OCI-LY7 (cell line): ENCODE results near the gene ECT2L. TPM values are rescaled to one million over a fixed set of nuclear protein-coding genes. Genes with fewer than 3 reads are reported as not detected.
A peak's percentile ranks its signal among the peaks of the same experiment; 100 is the strongest.

Source experiments
- BruUV-seq: library from RNA; stranded (reverse); fragments of 400-500 nt; replicated peaks from 2 replicates; lab custom pipeline; 2021; lab: Mats Ljungman, UMichigan
- CTCF ChIA-PET: fragments of 300-600 bp; sonication (Branson Sonifier 250); formaldehyde crosslinking; loops from one replicate; lab custom pipeline; 2022; ENCODE audit warnings: antibody characterized with exemption; ENCODE audit not compliant: unreplicated experiment; lab: Charles Lee
- POLR2A ChIA-PET: fragments of 300-600 bp; sonication (Branson Sonifier 250); formaldehyde crosslinking; loops from one replicate; lab custom pipeline; 2022; ENCODE audit warnings: antibody characterized with exemption; lab: Charles Lee
- DNase-seq: peaks from one replicate; pipeline ENCODE4 v3.0.0-alpha.2; 2015; ENCODE audit warnings: low spot score
- H2AFZ ChIP-seq: fragments of 200-600 bp; sonication (generic), shearing (Covaris generic); 2 replicates; pipeline ENCODE4 v1.6.1; 2014; ENCODE audit warnings: mild to moderate bottlenecking, antibody characterized with exemption, low read length, moderate library complexity
- H3K27ac ChIP-seq: fragments of 200-600 bp; sonication (generic); 2 replicates; pipeline ENCODE4 v1.5.1; 2014; ENCODE audit warnings: mixed run types, low read depth, mild to moderate bottlenecking, moderate library complexity, low read length, inconsistent platforms; ENCODE audit not compliant: poor library complexity, severe bottlenecking
- H3K36me3 ChIP-seq: fragments of 200-600 bp; sonication (generic); 2 replicates; pipeline ENCODE4 v1.6.1; 2014; ENCODE audit warnings: mild to moderate bottlenecking, antibody characterized with exemption, low read length, moderate library complexity, mixed read lengths; ENCODE audit not compliant: insufficient read depth
- H3K4me1 ChIP-seq: fragments of 200-600 bp; sonication (generic); 2 replicates; pipeline ENCODE4 v1.5.1; 2014; ENCODE audit warnings: mild to moderate bottlenecking, low read length; ENCODE audit not compliant: insufficient read depth, poor library complexity, severe bottlenecking
- H3K4me2 ChIP-seq: fragments of 200-600 bp; sonication (generic); 2 replicates; pipeline ENCODE4 v1.6.1; 2014; ENCODE audit warnings: mild to moderate bottlenecking, low read length
- H3K4me3 ChIP-seq: fragments of 200-600 bp; sonication (generic); 2 replicates; pipeline ENCODE4 v1.5.1; 2014; ENCODE audit warnings: mild to moderate bottlenecking, low read depth, low read length; ENCODE audit not compliant: poor library complexity, severe bottlenecking
- H3K79me2 ChIP-seq: fragments of 200-600 bp; sonication (generic); 2 replicates; pipeline ENCODE4 v1.6.1; 2016; ENCODE audit warnings: low read depth, mild to moderate bottlenecking, low read length, moderate library complexity, mixed read lengths; ENCODE audit not compliant: insufficient read depth
- H3K9me2 ChIP-seq: fragments of 200-600 bp; sonication (generic); 2 replicates; pipeline ENCODE4 v1.6.1; 2016; ENCODE audit warnings: mild to moderate bottlenecking, low read length, mixed read lengths; ENCODE audit not compliant: insufficient read depth
- H3K9me3 ChIP-seq: fragments of 200-600 bp; sonication (generic); 2 replicates; pipeline ENCODE4 v1.6.1; 2014; ENCODE audit warnings: mild to moderate bottlenecking, mixed run types, low read length, mixed read lengths
- H4K20me1 ChIP-seq: fragments of 200-600 bp; sonication (generic); 2 replicates; pipeline ENCODE4 v1.6.1; 2014; ENCODE audit warnings: mild to moderate bottlenecking, antibody characterized with exemption, low read length, moderate library complexity, mixed read lengths; ENCODE audit not compliant: insufficient read depth
- CTCF ChIP-seq: fragments of 200-600 bp; sonication (generic); conservative IDR thresholded peaks from 2 replicates; pipeline ENCODE4 v1.5.1; 2014; ENCODE audit warnings: mild to moderate bottlenecking, antibody characterized with exemption, low read length, moderate library complexity, mixed read lengths
- EZH2phosphoT487 ChIP-seq: fragments of 200-600 bp; sonication (generic); IDR thresholded peaks from 2 replicates; pipeline ENCODE4 v1.6.1; 2018; ENCODE audit warnings: low read depth, borderline replicate concordance, mild to moderate bottlenecking, mixed run types, antibody characterized with exemption, low read length, moderate library complexity, mixed read lengths
- intact Hi-C: fragments of 100-400 bp; cut with micrococcal nuclease; formaldehyde crosslinking; loops from one replicate; pipeline ENCODE4 v1.10.0; 2022; ENCODE audit not compliant: unreplicated experiment
- total RNA-seq, 2 experiments: library from RNA; depleted of rRNA in 1 of 2; stranded (reverse); fragments of >200 nt in 1 of 2; shearing (Covaris generic) in 1 of 2; gene quantifications; 2 replicates each; pipeline ENCODE4 v1.2.3, GENCODE V29; 2014 to 2022

ECT2L gene
- total RNA-seq, 2 experiments from 2014 or later: not detected

- ChIA-PET CTCF (no interaction called here), POLR2A (interaction anchor here (0.6 to 1.4 kb wide), 6 partner anchors 21 to 557 kb away, joined by 3 to 6 read pairs (median 4); partner anchors contain the start of gene CITED2)
- Histone ChIP-seq H4K20me1 (no peaks in the 10 kb centered on the region), H3K9me2 (no peaks in the 10 kb centered on the region), H3K4me1 (peaks cover 15% of the 10 kb centered on the region), H3K4me3 (peak overlapping the region; percentile 30), H3K27ac (peak overlapping the region; percentile 7), H3K4me2 (peak overlapping the region; percentile 59), H3K36me3 (no peaks in the 10 kb centered on the region), H3K9me3 (no peaks in the 10 kb centered on the region), H2AFZ (peak overlapping the region; percentile 11; the same call in 1 of the 2 replicates), H3K79me2 (no peaks in the 10 kb centered on the region)
- TF ChIP-seq EZH2phosphoT487: no peak
- TF ChIP-seq CTCF: no peak
- no TSS peak for BruUV-seq
- peak; percentile 69 for DNase-seq
- intact Hi-C loops: no loop called here
These were observed 22.8 kb downstream of the ECT2L start for GRCh38 chr6:138818496-138819194.

- POLR2A ChIA-PET: interaction anchor here (0.5 to 0.7 kb wide), 2 partner anchors 18 to 234 kb away, joined by 3 to 4 read pairs; no protein-coding TSS in a partner anchor
- no peak for TF ChIP-seq EZH2phosphoT487
- no peak for TF ChIP-seq CTCF
- DNase-seq: no peak
- no peak overlapping the region for H3K27ac ChIP-seq
- CTCF ChIA-PET: no interaction called here
- no peaks in the 10 kb centered on the region for H4K20me1 ChIP-seq
- H3K4me3 ChIP-seq: no peak overlapping the region
- no TSS peak for BruUV-seq
- intact Hi-C loops: no loop called here
- H3K4me1 ChIP-seq: peaks cover 15% of the 10 kb centered on the region
- no peaks in the 10 kb centered on the region for H3K9me3 ChIP-seq
- no peaks in the 10 kb centered on the region for H3K36me3 ChIP-seq
- H3K9me2 ChIP-seq: no peaks in the 10 kb centered on the region
- H3K79me2 ChIP-seq: no peaks in the 10 kb centered on the region
- H2AFZ ChIP-seq: 0 out of 2 replicates have a peak overlapping the region, but pooled peaks have one; percentile 32
- H3K4me2 ChIP-seq: no peak overlapping the region
These were observed 25.6 kb downstream of the ECT2L start for GRCh38 chr6:138821519-138821918.

GRCh38 chr6:138824482-138825144 is 28.7 kb downstream of the ECT2L start:
- H3K79me2 ChIP-seq: no peaks in the 10 kb centered on the region
- no TSS peak for BruUV-seq
- ChIA-PET CTCF (no interaction called here), POLR2A (interaction anchor here (0.7 kb wide), 1 partner anchor 24 kb away, joined by 3 read pairs; no protein-coding TSS in a partner anchor)
- H4K20me1 ChIP-seq: no peaks in the 10 kb centered on the region
- intact Hi-C loops: no loop called here
- H3K4me2 ChIP-seq: no peak overlapping the region
- no peaks in the 10 kb centered on the region for H3K36me3 ChIP-seq
- H3K9me3 ChIP-seq: no peaks in the 10 kb centered on the region
- no peak overlapping the region for H2AFZ ChIP-seq
- H3K4me3 ChIP-seq: no peak overlapping the region
- no peak for TF ChIP-seq CTCF
- no peak for TF ChIP-seq EZH2phosphoT487
- H3K27ac ChIP-seq: no peak overlapping the region
- H3K9me2 ChIP-seq: no peaks in the 10 kb centered on the region
- no peaks in the 10 kb centered on the region for H3K4me1 ChIP-seq
- no peak for DNase-seq
